GM19099 (cell line): ENCODE measurements around the gene ZNF609.

Experiments used
- POLR2A ChIP-seq: IDR thresholded peaks from 3 replicates; pipeline ENCODE4 v1.6.1; 2011; ENCODE audit warnings: low read depth; ENCODE audit not compliant: insufficient read length; ENCODE audit errors: extremely low read depth

Gene ZNF609

GRCh38 chr15:64611085-64611725 lies 150.8 kb downstream of the ZNF609 start:
- TF ChIP-seq POLR2A: no peak

GRCh38 chr15:64614519-64614918 lies 154.1 kb downstream of the ZNF609 start:
- no peak for TF ChIP-seq POLR2A

GRCh38 chr15:64617727-64618126 lies 157.3 kb downstream of the ZNF609 start:
- TF ChIP-seq POLR2A: no peak

GRCh38 chr15:64618138-64618537 lies 157.8 kb downstream of the ZNF609 start:
- TF ChIP-seq POLR2A: no peak

- TF ChIP-seq POLR2A: no peak
Measured at GRCh38 chr15:64618540-64618939, 158.2 kb downstream of the ZNF609 start.

GRCh38 chr15:64619880-64620839 lies 159.8 kb downstream of the ZNF609 start:
- TF ChIP-seq POLR2A: no peak

- no peak for TF ChIP-seq POLR2A
Measured at GRCh38 chr15:64621056-64621455, 160.7 kb downstream of the ZNF609 start.

- TF ChIP-seq POLR2A: no peak
Measured at GRCh38 chr15:64622410-64623260, 162.3 kb downstream of the ZNF609 start.

GRCh38 chr15:64623347-64623996 lies 163.1 kb downstream of the ZNF609 start:
- TF ChIP-seq POLR2A: no peak

GRCh38 chr15:64624242-64624641 lies 163.9 kb downstream of the ZNF609 start:
- no peak for TF ChIP-seq POLR2A

- TF ChIP-seq POLR2A: no peak
Measured at GRCh38 chr15:64629063-64629462, 168.7 kb downstream of the ZNF609 start.

- TF ChIP-seq POLR2A: no peak
Measured at GRCh38 chr15:64630396-64631107, 170.2 kb downstream of the ZNF609 start.

GRCh38 chr15:64633332-64633731 lies 173.0 kb downstream of the ZNF609 start:
- no peak for TF ChIP-seq POLR2A

- no peak for TF ChIP-seq POLR2A
Measured at GRCh38 chr15:64634027-64634426, 173.6 kb downstream of the ZNF609 start.
